Adrenal gland (tissue), 12 donors: ENCODE measurements around the gene RAD17. TPM values are rescaled to one million over a fixed set of nuclear protein-coding genes. Genes with fewer than 3 reads are reported as not detected.
A peak's percentile ranks its signal among the peaks of the same experiment; 100 is the strongest.
"Not testable (repeated sequence)": the region's sequence is repeated elsewhere in the genome, so short reads cannot be mapped to it uniquely, and the experiment has no call there.

Source experiments
- DNase-seq, 7 donors: peaks; one replicate each; pipeline ENCODE4 v3.0.0-alpha.2; 2019 to 2020
- H3K27ac ChIP-seq, 5 donors: fragments of 200-600 bp; sonication (generic) in 4 of 5; 1 replicate in 3 of 5; 2 replicates in 2 of 5; pipeline versions ENCODE4 v1.5.1 to v1.8.0; 2016 to 2020; ENCODE audit warnings: mild to moderate bottlenecking in 1 of 5
- H3K27me3 ChIP-seq: fragments of 200-600 bp; 2 replicates; pipeline ENCODE4 v1.8.0; 2021
- H3K36me3 ChIP-seq, 2 donors: fragments of 200-600 bp; replicated peaks in 1 of 2; 1 replicate in 1 of 2; 2 replicates in 1 of 2; pipeline versions ENCODE4 v1.5.1 to v1.8.0; 2018 to 2022
- H3K4me1 ChIP-seq, 2 donors: fragments of 200-600 bp; replicated peaks in 1 of 2; 1 replicate in 1 of 2; 2 replicates in 1 of 2; pipeline versions ENCODE4 v1.5.1 to v1.8.0; 2018 to 2021
- H3K4me3 ChIP-seq, 4 donors: fragments of 200-600 bp; sonication (generic) in 3 of 4; one replicate each; pipeline ENCODE4 v1.5.1; 2016 to 2018
- H3K9me3 ChIP-seq, 3 donors: fragments of 200-600 bp; sonication (generic) in 1 of 3; replicated peaks in 1 of 3; 1 replicate in 2 of 3; 2 replicates in 1 of 3; pipeline versions ENCODE4 v1.5.1 to v1.8.0; 2016 to 2021
- POLR2A ChIP-seq, 2 donors: fragments of 450-650 bp; IDR thresholded peaks; one replicate each; pipeline ENCODE4 v1.6.1; 2017; ENCODE audit warnings: antibody characterized with exemption in 2 of 2, mild to moderate bottlenecking in 2 of 2, moderate library complexity in 1 of 2
- WGBS, 4 donors: extraction: QIAGEN DNeasy Blood & Tissue Kit in 2 of 4; methylation state at CpG; one replicate each; pipeline versions ENCODE4 v1.1.5 to v1.1.7; 2013 to 2017; 5-methylcytosine and 5-hydroxymethylcytosine counted together
- intact Hi-C, 2 donors: fragments of 100-400 bp; cut with DNase I; formaldehyde crosslinking; loops; one replicate each; pipeline versions ENCODE4 v1.14.1 to v1.15.0; 2022 to 2023
- polyA plus RNA-seq, 3 donors: library from polyadenylated mRNA; stranded (reverse); fragments of 200-250 nt in 2 of 3; fragments of 350-450 nt in 1 of 3; fragmentation: Illumina TruSeq in 1 of 3; extraction: RNeasy Lipid Tissue Mini Kit (QIAGEN cat#74804) in 1 of 3; gene quantifications; one replicate each; pipeline ENCODE4 v1.2.3, GENCODE V29; 2013 to 2014
- total RNA-seq, 9 donors: library from RNA; depleted of rRNA in 4 of 9; stranded (reverse); fragments of >200 nt in 4 of 9; fragments of 120-200 nt in 1 of 9; fragmentation: NEBNext Ultra II Directional in 1 of 9; extraction: Animal tissue kit (Norgen Biotek cat#: 25700) in 1 of 9; gene quantifications; one replicate each; pipeline versions ENCODE4 v1.1.0 to v1.2.4, GENCODE V29; 2013 to 2023
- TF ChIP-seq, protein P1 (sequence below), 6 experiments: fragments of 450-650 bp in 4 of 6; fragments of 200-600 bp in 2 of 6; sonication (generic) in 1 of 6; IDR thresholded peaks; 1 replicate in 5 of 6; 2 replicates in 1 of 6; pipeline versions ENCODE4 v1.5.1 to v1.8.0; 2016 to 2021; ENCODE audit warnings: antibody characterized with exemption in 6 of 6, mild to moderate bottlenecking in 2 of 6, moderate library complexity in 1 of 6
- donor health status: healthy with polysubstance abuse.
- donor health status: Bipolar disorder and iron deficiency.
- donor health status: DM: yes; HTN: yes; CAD: no.
- donor health status: DM: no; HTN: no; CAD: no.
- donor health status: DM: no; HTN: no; CAD: no.
- donor health status: DM: yes; HTN: yes; CAD: no.

The RAD17 gene
- total and polyA plus RNA-seq, 12 donors = 10.4 to 33.6 (median 20.6) TPM

GRCh38 chr5:69364414-69364813 lies 5.2 kb upstream of the RAD17 start:
- DNase-seq = no peak
- Histone ChIP-seq H3K27me3 (no peaks in the 10 kb centered on the region), H3K27ac (no peak overlapping the region), H3K4me1 (peaks cover 7 to 16% of the 10 kb centered on the region in 2 donors), H3K36me3 (peaks cover 0 to 21% of the 10 kb centered on the region in 2 donors), H3K4me3 (no peak overlapping the region), H3K9me3 (no peaks in the 10 kb centered on the region)
- 53 to 62% (median 56%) methylated on average over 3 of the region's 3 CpGs for WGBS, 4 donors
- TF ChIP-seq, protein P1, sequence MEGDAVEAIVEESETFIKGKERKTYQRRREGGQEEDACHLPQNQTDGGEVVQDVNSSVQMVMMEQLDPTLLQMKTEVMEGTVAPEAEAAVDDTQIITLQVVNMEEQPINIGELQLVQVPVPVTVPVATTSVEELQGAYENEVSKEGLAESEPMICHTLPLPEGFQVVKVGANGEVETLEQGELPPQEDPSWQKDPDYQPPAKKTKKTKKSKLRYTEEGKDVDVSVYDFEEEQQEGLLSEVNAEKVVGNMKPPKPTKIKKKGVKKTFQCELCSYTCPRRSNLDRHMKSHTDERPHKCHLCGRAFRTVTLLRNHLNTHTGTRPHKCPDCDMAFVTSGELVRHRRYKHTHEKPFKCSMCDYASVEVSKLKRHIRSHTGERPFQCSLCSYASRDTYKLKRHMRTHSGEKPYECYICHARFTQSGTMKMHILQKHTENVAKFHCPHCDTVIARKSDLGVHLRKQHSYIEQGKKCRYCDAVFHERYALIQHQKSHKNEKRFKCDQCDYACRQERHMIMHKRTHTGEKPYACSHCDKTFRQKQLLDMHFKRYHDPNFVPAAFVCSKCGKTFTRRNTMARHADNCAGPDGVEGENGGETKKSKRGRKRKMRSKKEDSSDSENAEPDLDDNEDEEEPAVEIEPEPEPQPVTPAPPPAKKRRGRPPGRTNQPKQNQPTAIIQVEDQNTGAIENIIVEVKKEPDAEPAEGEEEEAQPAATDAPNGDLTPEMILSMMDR (IDR thresholded peaks at IDR 0.05) = peak in 4 of 6 experiments; percentile 26 to 37 (median 34)
- TF ChIP-seq POLR2A (IDR thresholded peaks at IDR 0.05) = no peak
- intact Hi-C loops = loop anchor here in 1 of 2 donors (10.0 kb wide), 1 partner anchor 270 kb away; the partner anchor contains the start of gene SLC30A5

DNA sequence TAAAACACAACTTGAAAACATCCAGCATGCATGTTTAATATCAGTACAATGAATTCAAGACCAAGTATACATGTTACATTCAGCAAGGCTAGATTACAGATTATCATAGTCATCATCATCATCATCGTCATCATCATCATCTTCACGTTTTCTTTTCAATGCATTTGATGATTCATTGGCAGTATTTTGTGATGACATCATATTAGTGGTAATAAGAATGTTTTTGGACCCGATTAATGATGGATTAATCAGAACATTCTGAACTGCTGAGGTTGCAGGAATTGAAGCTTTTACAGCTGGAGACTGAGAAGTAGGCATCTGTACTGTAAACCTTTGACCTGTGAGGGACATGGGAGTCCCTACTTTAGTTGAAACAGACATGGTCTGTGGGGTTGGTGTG lies 4.8 kb upstream of the RAD17 start:
- 60 to 70% (median 66%) methylated on average over 3 of the region's 3 CpGs for WGBS, 4 donors
- no peak overlapping the region for H3K4me3 ChIP-seq
- DNase-seq = no peak
- intact Hi-C loops = loop anchor here in 1 of 2 donors (10.0 kb wide), 1 partner anchor 270 kb away; the partner anchor contains the start of gene SLC30A5
- H3K9me3 ChIP-seq = no peaks in the 10 kb centered on the region
- TF ChIP-seq, protein P1 (IDR thresholded peaks at IDR 0.05) = no peak
- TF ChIP-seq POLR2A (IDR thresholded peaks at IDR 0.05) = no peak
- H3K27me3 ChIP-seq = no peaks in the 10 kb centered on the region
- H3K4me1 ChIP-seq = peaks cover 7 to 16% of the 10 kb centered on the region in 2 donors
- no peak overlapping the region for H3K27ac ChIP-seq
- peaks cover 0 to 21% of the 10 kb centered on the region in 2 donors for H3K36me3 ChIP-seq

DNA sequence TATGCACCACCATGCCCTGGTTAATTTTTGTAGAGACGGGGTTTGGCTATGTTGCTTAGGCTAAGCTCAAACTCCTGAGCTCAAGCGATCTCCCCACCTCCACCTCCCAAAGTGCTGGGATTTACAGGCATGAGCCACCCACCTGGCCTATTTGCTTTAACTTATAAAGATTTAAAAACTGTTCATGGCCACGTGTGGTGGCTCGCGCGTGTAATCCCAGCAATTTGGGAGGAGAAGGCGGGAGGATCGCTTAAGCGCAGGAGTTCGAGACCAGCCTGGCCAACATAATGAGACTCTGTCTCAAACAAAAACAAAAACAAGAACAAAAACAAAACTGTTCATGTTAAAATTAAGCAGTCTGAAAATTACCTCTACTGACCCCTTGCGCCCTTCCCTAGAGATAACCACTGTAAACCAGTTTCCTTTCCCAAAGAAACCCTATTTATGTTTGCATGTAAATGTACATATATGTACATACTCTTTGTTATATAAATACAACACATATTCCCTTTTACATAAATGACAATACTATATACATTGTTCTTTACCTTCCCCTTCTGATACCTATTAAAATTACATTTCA lies 1.8 kb upstream of the RAD17 start:
- Histone ChIP-seq H3K27me3 (no peaks in the 10 kb centered on the region), H3K9me3 (no peaks in the 10 kb centered on the region), H3K27ac (peak overlapping the region in 1 of 5 donors; percentile 99), H3K4me1 (peaks cover 13 to 40% of the 10 kb centered on the region in 2 donors), H3K36me3 (peaks cover 0 to 21% of the 10 kb centered on the region in 2 donors), H3K4me3 (no peak overlapping the region)
- no peak for TF ChIP-seq POLR2A (IDR thresholded peaks at IDR 0.05)
- TF ChIP-seq, protein P1 (IDR thresholded peaks at IDR 0.05) = no peak
- intact Hi-C loops = loop anchor here in 1 of 2 donors (10.0 kb wide), 1 partner anchor 273 kb away; the partner anchor contains the start of gene SLC30A5
- 89 to 96% (median 90%) methylated on average over 11 of the region's 11 CpGs for WGBS, 4 donors
- DNase-seq = no peak

GRCh38 chr5:69368458-69369339 lies 919 bp upstream of the RAD17 start:
- peak in 1 of 7 donors; percentile 5 for DNase-seq
- Histone ChIP-seq H3K27me3 (no peaks in the 10 kb centered on the region), H3K4me1 (peaks cover 13 to 40% of the 10 kb centered on the region in 2 donors), H3K9me3 (no peaks in the 10 kb centered on the region), H3K27ac (peak overlapping the region; percentile 98 to 99 (median 99)), H3K4me3 (peak overlapping the region; percentile 74 to 96 (median 89)), H3K36me3 (peaks cover 0 to 21% of the 10 kb centered on the region in 2 donors)
- WGBS, 4 donors = 2 to 4% (median 3%) methylated on average over 23 to 39 of the region's 39 CpGs
- intact Hi-C loops = loop anchor here in 1 of 2 donors (10.0 kb wide), 1 partner anchor 274 kb away; the partner anchor contains the start of gene SLC30A5
- no peak for TF ChIP-seq POLR2A (IDR thresholded peaks at IDR 0.05)
- TF ChIP-seq, protein P1 (IDR thresholded peaks at IDR 0.05) = no peak

DNA sequence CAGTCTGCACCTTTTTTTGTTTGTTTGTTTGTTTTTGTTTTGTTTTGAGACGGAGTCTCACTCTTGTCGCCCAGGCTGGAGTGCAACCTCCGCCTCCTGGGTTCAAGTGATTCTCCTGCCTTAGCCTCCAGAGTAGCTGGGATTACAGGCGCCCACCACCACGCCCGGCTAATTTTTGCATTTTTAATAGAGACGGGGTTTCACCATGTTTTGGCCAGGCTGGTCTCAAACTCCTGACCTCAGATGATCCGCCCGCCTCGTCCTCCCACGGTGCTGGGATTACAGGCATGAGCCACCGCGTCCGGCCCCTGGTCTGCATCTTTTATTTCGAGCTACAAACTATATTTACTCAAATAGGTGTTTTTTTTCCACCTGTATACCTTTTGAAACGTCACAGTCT lies 717 bp downstream of the RAD17 start:
- H3K9me3 ChIP-seq, H3K27me3 ChIP-seq, intact Hi-C loops, DNase-seq, H3K27ac ChIP-seq: not testable (repeated sequence)
- Histone ChIP-seq H3K36me3 (peaks cover 0 to 29% of the 10 kb centered on the region in 2 donors), H3K4me3 (peak overlapping the region in 3 of 4 donors; percentile 74 to 96 (median 86)), H3K4me1 (peaks cover 13 to 36% of the 10 kb centered on the region in 2 donors)
- 2 to 6% (median 2%) methylated on average over 16 of the region's 16 CpGs for WGBS, 4 donors
